Suprapubic skin (tissue), 4 donors: ENCODE measurements around the gene TAF13. TPM values are rescaled to one million over a fixed set of nuclear protein-coding genes. Genes with fewer than 3 reads are reported as not detected.
A peak's percentile ranks its signal among the peaks of the same experiment; 100 is the strongest.

ENCODE experiments used
- DNase-seq, 2 donors: peaks; one replicate each; pipeline ENCODE4 v3.0.0-alpha.2; 2019; ENCODE audit warnings: low spot score in 2 of 2
- H3K27ac ChIP-seq: fragments of 200-600 bp; sonication (generic); one replicate; pipeline ENCODE4 v1.5.1; 2019
- H3K27me3 ChIP-seq: fragments of 200-600 bp; sonication (generic); one replicate; pipeline ENCODE4 v1.5.1; 2019
- H3K36me3 ChIP-seq: fragments of 200-600 bp; sonication (generic); one replicate; pipeline ENCODE4 v1.5.1; 2019
- H3K4me1 ChIP-seq: fragments of 200-600 bp; sonication (generic); one replicate; pipeline ENCODE4 v1.5.1; 2019
- H3K4me3 ChIP-seq: fragments of 200-600 bp; sonication (generic); one replicate; pipeline ENCODE4 v1.5.1; 2019; ENCODE audit warnings: mild to moderate bottlenecking
- H3K9me3 ChIP-seq: fragments of 200-600 bp; sonication (generic); one replicate; pipeline ENCODE4 v1.5.1; 2019
- EP300 ChIP-seq: sonication (generic); formaldehyde crosslinking; IDR thresholded peaks from one replicate; pipeline ENCODE4 v1.6.1; 2017; ENCODE audit warnings: antibody characterized with exemption
- POLR2A ChIP-seq, 2 donors: fragments of 450-650 bp; IDR thresholded peaks; one replicate each; pipeline ENCODE4 v1.6.1; 2017; ENCODE audit warnings: antibody characterized with exemption in 2 of 2, mild to moderate bottlenecking in 2 of 2, moderate library complexity in 2 of 2
- POLR2AphosphoS5 ChIP-seq, 3 donors: sonication (generic); formaldehyde crosslinking; IDR thresholded peaks; one replicate each; pipeline ENCODE4 v1.6.1; 2017; ENCODE audit warnings: antibody characterized with exemption in 3 of 3
- WGBS: methylation state at CpG from one replicate; pipeline ENCODE4 v1.1.5; 2018; 5-methylcytosine and 5-hydroxymethylcytosine counted together
- total RNA-seq, 4 donors: library from RNA; depleted of rRNA; stranded (reverse); fragments of >200 nt; gene quantifications; one replicate each; pipeline ENCODE4 v1.1.0, GENCODE V29; 2016
- TF ChIP-seq, protein P1 (sequence below), 2 donors: fragments of 200-600 bp in 1 of 2; fragments of 450-650 bp in 1 of 2; sonication (generic) in 1 of 2; IDR thresholded peaks; one replicate each; pipeline ENCODE4 v1.5.1; 2016 to 2019; ENCODE audit warnings: antibody characterized with exemption in 2 of 2, mild to moderate bottlenecking in 1 of 2, moderate library complexity in 1 of 2

The TAF13 gene
- total RNA-seq, 4 donors from 2014 or later = 10.6 to 33.2 (median 28.0) TPM

DNA sequence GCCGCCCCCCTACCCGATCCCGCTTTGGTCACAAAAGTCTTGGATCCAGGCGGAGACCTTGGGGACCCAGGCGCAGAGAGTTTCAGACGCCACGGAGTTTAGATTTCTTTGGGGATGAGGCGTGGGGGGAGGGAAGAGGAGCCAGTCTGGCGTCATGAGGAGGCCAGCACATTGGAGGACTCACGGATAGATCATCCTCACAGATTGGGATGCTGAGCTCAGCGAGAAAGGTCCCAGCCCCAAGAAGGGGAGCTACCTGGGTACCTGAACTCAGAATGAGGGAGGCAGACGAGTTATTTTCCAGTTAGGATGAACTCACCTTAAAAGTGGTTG is 38.5 kb upstream of the TAF13 start:
- 8% methylated on average over 9 of the region's 12 CpGs for WGBS
- no peak for DNase-seq
- no peak for TF ChIP-seq EP300
- TF ChIP-seq, protein P1, sequence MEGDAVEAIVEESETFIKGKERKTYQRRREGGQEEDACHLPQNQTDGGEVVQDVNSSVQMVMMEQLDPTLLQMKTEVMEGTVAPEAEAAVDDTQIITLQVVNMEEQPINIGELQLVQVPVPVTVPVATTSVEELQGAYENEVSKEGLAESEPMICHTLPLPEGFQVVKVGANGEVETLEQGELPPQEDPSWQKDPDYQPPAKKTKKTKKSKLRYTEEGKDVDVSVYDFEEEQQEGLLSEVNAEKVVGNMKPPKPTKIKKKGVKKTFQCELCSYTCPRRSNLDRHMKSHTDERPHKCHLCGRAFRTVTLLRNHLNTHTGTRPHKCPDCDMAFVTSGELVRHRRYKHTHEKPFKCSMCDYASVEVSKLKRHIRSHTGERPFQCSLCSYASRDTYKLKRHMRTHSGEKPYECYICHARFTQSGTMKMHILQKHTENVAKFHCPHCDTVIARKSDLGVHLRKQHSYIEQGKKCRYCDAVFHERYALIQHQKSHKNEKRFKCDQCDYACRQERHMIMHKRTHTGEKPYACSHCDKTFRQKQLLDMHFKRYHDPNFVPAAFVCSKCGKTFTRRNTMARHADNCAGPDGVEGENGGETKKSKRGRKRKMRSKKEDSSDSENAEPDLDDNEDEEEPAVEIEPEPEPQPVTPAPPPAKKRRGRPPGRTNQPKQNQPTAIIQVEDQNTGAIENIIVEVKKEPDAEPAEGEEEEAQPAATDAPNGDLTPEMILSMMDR (IDR thresholded peaks at IDR 0.05) = no peak
- no peak for TF ChIP-seq POLR2AphosphoS5 (IDR thresholded peaks at IDR 0.05)
- TF ChIP-seq POLR2A (IDR thresholded peaks at IDR 0.05) = no peak
- Histone ChIP-seq H3K4me3 (peak overlapping the region; percentile 50), H3K27ac (no peak overlapping the region), H3K36me3 (no peaks in the 10 kb centered on the region), H3K4me1 (peaks cover 22% of the 10 kb centered on the region), H3K9me3 (no peaks in the 10 kb centered on the region), H3K27me3 (peaks cover 19% of the 10 kb centered on the region)

DNA sequence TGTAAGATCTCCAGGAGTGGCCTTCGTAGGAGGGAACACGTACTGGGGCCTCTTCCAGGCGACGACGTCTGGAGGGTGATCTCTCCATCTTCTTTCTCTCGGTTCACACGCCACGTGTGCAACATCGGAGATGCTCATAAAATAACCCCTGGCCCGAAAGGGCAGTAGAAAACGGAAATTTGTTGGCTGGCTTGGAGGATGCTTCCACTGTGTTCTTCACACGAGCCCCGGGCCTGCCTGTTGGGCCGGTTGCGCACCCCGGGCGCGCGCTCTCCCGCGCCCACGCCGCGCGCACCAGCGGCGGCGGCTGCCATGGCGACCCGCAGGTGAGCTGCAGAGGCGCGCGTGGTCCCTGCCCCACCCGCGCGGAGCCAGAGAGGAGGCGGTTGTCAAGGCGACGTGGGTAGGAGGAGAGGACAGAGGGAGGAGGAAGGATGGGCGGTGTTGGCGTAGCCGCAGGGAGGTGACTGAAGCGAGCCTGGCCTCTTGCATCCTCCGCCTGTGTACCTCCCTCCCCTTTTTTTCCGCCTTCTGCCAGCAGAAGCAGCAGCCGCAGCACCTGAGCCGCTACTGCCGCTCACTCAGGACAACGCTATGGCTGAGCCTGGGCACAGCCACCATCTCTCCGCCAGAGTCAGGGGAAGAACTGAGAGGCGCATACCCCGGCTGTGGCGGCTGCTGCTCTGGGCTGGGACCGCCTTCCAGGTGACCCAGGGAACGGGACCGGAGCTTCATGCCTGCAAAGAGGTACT is 38.0 kb upstream of the TAF13 start, which contains the start of gene ELAPOR1:
Gene ELAPOR1 (plus strand): TSS at position 526 of the 752 bp plus-strand sequence. CDS start 69 bp downstream, at position 595.
- H3K4me1 ChIP-seq = peaks cover 22% of the 10 kb centered on the region
- H3K36me3 ChIP-seq = no peaks in the 10 kb centered on the region
- peak within 1 kb of the TSS; percentile 50 for H3K4me3 ChIP-seq
- WGBS = 2% methylated on average over 43 of the region's 56 CpGs
- H3K27me3 ChIP-seq = peaks cover 19% of the 10 kb centered on the region
- H3K27ac ChIP-seq = no peak within 1 kb of the TSS
- TF ChIP-seq POLR2A (IDR thresholded peaks at IDR 0.05) (no peak), EP300 (no peak), POLR2AphosphoS5 (IDR thresholded peaks at IDR 0.05) (no peak)
- TF ChIP-seq, protein P1 (IDR thresholded peaks at IDR 0.05) = no peak
- DNase-seq = peak in 1 of 2 donors; percentile 78
- H3K9me3 ChIP-seq = no peaks in the 10 kb centered on the region

DNA sequence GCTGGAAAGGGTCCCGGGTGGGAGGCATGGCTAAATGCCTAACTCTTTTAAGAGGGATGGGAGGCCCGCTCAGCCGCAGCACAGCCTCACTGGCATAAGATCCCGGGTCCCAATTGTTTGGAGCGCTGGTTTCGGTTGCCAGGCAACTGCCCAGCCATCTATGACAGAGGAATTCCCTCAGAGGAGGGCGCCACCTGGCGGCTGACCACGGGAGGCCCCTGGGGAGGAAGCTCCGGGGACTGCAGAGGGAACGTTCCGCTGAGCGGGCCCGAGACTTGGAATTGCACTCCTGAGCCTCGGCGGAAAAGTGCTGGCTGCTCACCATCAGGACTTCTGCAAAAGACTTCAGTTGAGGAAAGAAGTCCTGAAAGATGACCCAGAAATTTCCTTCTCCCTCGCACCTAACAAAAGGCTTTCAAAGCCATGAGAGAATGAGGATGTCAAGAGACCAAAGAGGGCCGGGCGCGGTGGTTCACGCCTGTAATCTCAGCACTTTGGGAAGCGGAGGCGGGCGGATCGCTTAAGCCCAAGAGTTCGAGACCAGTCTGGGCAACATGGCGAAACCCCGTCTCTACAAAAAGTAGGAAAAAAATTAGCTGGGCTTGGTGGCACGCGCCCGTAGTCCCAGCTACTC is 37.0 kb upstream of the TAF13 start:
- TF ChIP-seq POLR2AphosphoS5 (IDR thresholded peaks at IDR 0.05) (peak in 1 of 3 donors; percentile 70), EP300 (no peak), POLR2A (IDR thresholded peaks at IDR 0.05) (no peak)
- TF ChIP-seq, protein P1 (IDR thresholded peaks at IDR 0.05) = peak; percentile 87 to 96
- no peaks in the 10 kb centered on the region for H3K9me3 ChIP-seq
- 10% methylated on average over 25 of the region's 31 CpGs for WGBS

DNA sequence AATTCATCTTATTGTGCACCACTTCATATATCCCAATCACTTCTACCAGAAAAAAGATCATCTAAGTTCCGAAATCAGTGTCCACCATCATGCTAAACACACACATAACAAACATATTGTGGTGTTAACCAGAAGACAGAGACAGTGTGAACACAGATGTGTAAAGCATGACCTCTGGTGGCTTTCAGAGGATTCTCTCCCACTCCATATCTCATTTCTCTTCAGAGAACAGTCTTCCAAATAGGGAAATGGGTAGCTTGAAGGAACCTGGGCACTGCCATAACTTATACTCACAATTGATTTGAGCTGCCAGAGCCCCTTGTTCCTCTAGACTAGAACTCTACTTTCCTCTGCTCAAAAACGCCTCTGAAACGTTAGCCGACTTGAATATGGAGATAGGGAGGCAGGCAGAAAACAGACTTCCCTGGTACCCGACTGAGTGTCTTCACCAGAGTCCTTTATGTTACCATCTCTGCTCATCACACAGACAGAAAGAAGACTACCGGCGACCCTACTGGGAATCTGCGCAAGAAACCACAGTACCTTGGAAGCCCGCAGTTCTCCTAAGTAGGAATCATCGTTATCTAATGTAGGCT is 36.4 kb upstream of the TAF13 start:
- no peaks in the 10 kb centered on the region for H3K9me3 ChIP-seq
- H3K4me3 ChIP-seq = peak overlapping the region; percentile 50
- peak overlapping the region; percentile 2 for H3K27ac ChIP-seq
- no peaks in the 10 kb centered on the region for H3K36me3 ChIP-seq
- 21% methylated on average over 10 of the region's 10 CpGs for WGBS
- peaks cover 22% of the 10 kb centered on the region for H3K4me1 ChIP-seq
- H3K27me3 ChIP-seq = peaks cover 19% of the 10 kb centered on the region
- no peak for DNase-seq
- no peak for TF ChIP-seq POLR2AphosphoS5 (IDR thresholded peaks at IDR 0.05)
- TF ChIP-seq, protein P1 (IDR thresholded peaks at IDR 0.05) = peak in 1 of 2 donors; percentile 18

More for the DNA sequence above, 37.0 kb upstream of the TAF13 start:
- peak overlapping the region; percentile 50 for H3K4me3 ChIP-seq
- no peaks in the 10 kb centered on the region for H3K36me3 ChIP-seq
- DNase-seq = peak; percentile 97 to 98
- peaks cover 22% of the 10 kb centered on the region for H3K4me1 ChIP-seq
- H3K27ac ChIP-seq = peak overlapping the region; percentile 2
- H3K27me3 ChIP-seq = peaks cover 19% of the 10 kb centered on the region
